Vagina (tissue), 2 donors: Measurements from ENCODE around the gene KCTD17. TPM values are rescaled to one million over a fixed set of nuclear protein-coding genes. Genes with fewer than 3 reads are reported as not detected.

Experiments
- DNase-seq, 2 donors: peaks; one replicate each; pipeline ENCODE4 v3.0.0-alpha.2; 2017; ENCODE audit errors: extremely low spot score in 2 of 2
- H3K27ac ChIP-seq: fragments of 200-600 bp; sonication (generic); one replicate; pipeline ENCODE4 v1.5.1; 2019
- H3K27me3 ChIP-seq: fragments of 200-600 bp; sonication (generic); one replicate; pipeline ENCODE4 v1.5.1; 2019
- H3K36me3 ChIP-seq, 2 donors: fragments of 200-600 bp; sonication (generic); one replicate each; pipeline ENCODE4 v1.5.1; 2017 to 2019
- H3K4me1 ChIP-seq: fragments of 200-600 bp; sonication (generic); one replicate; pipeline ENCODE4 v1.5.1; 2019
- H3K4me3 ChIP-seq, 2 donors: fragments of 200-600 bp; sonication (generic); 1 replicate in 1 of 2; 2 replicates in 1 of 2; pipeline ENCODE4 v1.5.1; 2016 to 2019
- H3K9me3 ChIP-seq: fragments of 200-600 bp; sonication (generic); one replicate; pipeline ENCODE4 v1.5.1; 2019
- CTCF ChIP-seq, 3 experiments: fragments of 450-650 bp in 2 of 3; fragments of 200-600 bp in 1 of 3; sonication (generic) in 1 of 3; IDR thresholded peaks; one replicate each; pipeline ENCODE4 v1.5.1; 2017 to 2019; ENCODE audit warnings: antibody characterized with exemption in 3 of 3, mild to moderate bottlenecking in 2 of 3, moderate library complexity in 2 of 3
- POLR2A ChIP-seq, 2 donors: fragments of 450-650 bp; IDR thresholded peaks; one replicate each; pipeline ENCODE4 v1.6.1; 2017; ENCODE audit warnings: antibody characterized with exemption in 2 of 2, mild to moderate bottlenecking in 2 of 2, moderate library complexity in 2 of 2
- POLR2AphosphoS5 ChIP-seq, 2 donors: sonication (generic); formaldehyde crosslinking; IDR thresholded peaks; one replicate each; pipeline ENCODE4 v1.9.0; 2017; ENCODE audit warnings: antibody characterized with exemption in 2 of 2, mild to moderate bottlenecking in 2 of 2, low read depth in 1 of 2; ENCODE audit not compliant: insufficient read depth in 1 of 2
- intact Hi-C: fragments of 100-400 bp; cut with DNase I; formaldehyde crosslinking; loops from one replicate; pipeline ENCODE4 v1.15.1; 2023
- total RNA-seq: library from RNA; depleted of rRNA; stranded (reverse); fragments of >200 nt; gene quantifications from one replicate; pipeline ENCODE4 v1.2.3, GENCODE V29; 2016

Gene KCTD17
- total RNA-seq, 1 donor from 2014 or later = 27.5 TPM

- H3K27me3 ChIP-seq = no peaks in the 10 kb centered on the region
- no peaks in the 10 kb centered on the region for H3K9me3 ChIP-seq
- no peak for DNase-seq
- no peak overlapping the region for H3K27ac ChIP-seq
- TF ChIP-seq CTCF (IDR thresholded peaks at IDR 0.05) = no peak
- no peak for TF ChIP-seq POLR2A (IDR thresholded peaks at IDR 0.05)
- no peak for TF ChIP-seq POLR2AphosphoS5 (IDR thresholded peaks at IDR 0.05; ENCODE audit: insufficient read depth in 1 of 2, low read depth in 1 of 2)
- intact Hi-C loops = no loop called here
- no peaks in the 10 kb centered on the region for H3K4me1 ChIP-seq
- no peak overlapping the region for H3K4me3 ChIP-seq
- no peaks in the 10 kb centered on the region for H3K36me3 ChIP-seq
Measured at GRCh38 chr22:37008365-37008764, 43.2 kb upstream of the KCTD17 start.

- TF ChIP-seq POLR2AphosphoS5 (IDR thresholded peaks at IDR 0.05; ENCODE audit: insufficient read depth in 1 of 2, low read depth in 1 of 2) (no peak), CTCF (IDR thresholded peaks at IDR 0.05) (no peak), POLR2A (IDR thresholded peaks at IDR 0.05) (no peak)
- no peak overlapping the region for H3K27ac ChIP-seq
- H3K4me1 ChIP-seq = peaks cover 5% of the 10 kb centered on the region
- H3K27me3 ChIP-seq = no peaks in the 10 kb centered on the region
- intact Hi-C loops = no loop called here
- H3K36me3 ChIP-seq = no peaks in the 10 kb centered on the region
- H3K4me3 ChIP-seq = no peak overlapping the region
- no peaks in the 10 kb centered on the region for H3K9me3 ChIP-seq
- no peak for DNase-seq
Measured at GRCh38 chr22:37009490-37009889, 42.1 kb upstream of the KCTD17 start.

GRCh38 chr22:37010174-37010573 is 41.4 kb upstream of the KCTD17 start:
- no peak for TF ChIP-seq POLR2AphosphoS5 (IDR thresholded peaks at IDR 0.05; ENCODE audit: insufficient read depth in 1 of 2, low read depth in 1 of 2)
- no peak for TF ChIP-seq CTCF (IDR thresholded peaks at IDR 0.05)
- no peak for TF ChIP-seq POLR2A (IDR thresholded peaks at IDR 0.05)
- Histone ChIP-seq H3K4me1 (peaks cover 12% of the 10 kb centered on the region), H3K27me3 (no peaks in the 10 kb centered on the region), H3K27ac (no peak overlapping the region), H3K4me3 (no peak overlapping the region), H3K9me3 (no peaks in the 10 kb centered on the region), H3K36me3 (no peaks in the 10 kb centered on the region)
- no peak for DNase-seq
- intact Hi-C loops = no loop called here

GRCh38 chr22:37010976-37011375 is 40.6 kb upstream of the KCTD17 start:
- Histone ChIP-seq H3K4me3 (no peak overlapping the region), H3K27ac (no peak overlapping the region), H3K4me1 (peaks cover 16% of the 10 kb centered on the region), H3K27me3 (no peaks in the 10 kb centered on the region), H3K36me3 (no peaks in the 10 kb centered on the region), H3K9me3 (no peaks in the 10 kb centered on the region)
- intact Hi-C loops = no loop called here
- TF ChIP-seq POLR2AphosphoS5 (IDR thresholded peaks at IDR 0.05; ENCODE audit: insufficient read depth in 1 of 2, low read depth in 1 of 2) (no peak), CTCF (IDR thresholded peaks at IDR 0.05) (no peak), POLR2A (IDR thresholded peaks at IDR 0.05) (no peak)
- no peak for DNase-seq

- DNase-seq = no peak
- Histone ChIP-seq H3K9me3 (no peaks in the 10 kb centered on the region), H3K36me3 (no peaks in the 10 kb centered on the region), H3K27me3 (no peaks in the 10 kb centered on the region), H3K27ac (no peak overlapping the region), H3K4me1 (peaks cover 21% of the 10 kb centered on the region), H3K4me3 (no peak overlapping the region)
- no peak for TF ChIP-seq POLR2A (IDR thresholded peaks at IDR 0.05)
- no peak for TF ChIP-seq POLR2AphosphoS5 (IDR thresholded peaks at IDR 0.05; ENCODE audit: insufficient read depth in 1 of 2, low read depth in 1 of 2)
- TF ChIP-seq CTCF (IDR thresholded peaks at IDR 0.05) = no peak
- intact Hi-C loops = no loop called here
Measured at GRCh38 chr22:37011472-37011871, 40.1 kb upstream of the KCTD17 start.
